ENCODE data around the gene KLHDC2.

Gene KLHDC2

DNA sequence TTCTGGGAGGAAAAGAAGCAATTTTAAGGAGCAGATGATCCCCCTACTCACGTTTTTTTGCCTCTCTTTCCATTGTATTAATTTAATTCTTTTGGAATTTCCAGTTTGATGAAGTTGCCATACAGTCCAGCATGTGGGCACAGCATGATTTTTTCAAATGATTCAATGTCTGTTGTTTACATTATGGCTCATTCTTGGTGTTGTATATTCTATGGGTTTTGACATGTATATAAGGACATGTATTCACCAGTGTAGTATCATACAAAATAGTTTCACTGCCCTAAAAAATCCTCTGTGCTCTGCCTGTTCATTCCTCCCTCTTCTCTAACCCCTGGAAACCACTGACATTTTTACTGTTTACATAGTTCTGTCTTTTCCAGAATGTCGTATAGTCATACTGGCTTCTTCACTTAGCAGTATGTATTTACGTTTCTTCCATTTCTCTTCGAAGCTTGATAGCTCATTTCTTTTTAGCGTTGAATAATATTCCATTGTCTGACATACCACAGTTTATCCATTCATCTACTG lies 13.3 kb upstream of the KLHDC2 start:
- H3K27ac ChIP-seq: no peak overlapping the region
- TF ChIP-seq ZFX (IDR thresholded peaks at IDR 0.05) (no peak), CTCF (conservative IDR thresholded peaks at IDR 0.05) (no peak)

GRCh38 chr14:49755378-49755777 lies 12.6 kb upstream of the KLHDC2 start:
- TF ChIP-seq CTCF (conservative IDR thresholded peaks at IDR 0.05): no peak
- TF ChIP-seq ZFX (IDR thresholded peaks at IDR 0.05): no peak
- no peak overlapping the region for H3K27ac ChIP-seq

- no peak for TF ChIP-seq CTCF (conservative IDR thresholded peaks at IDR 0.05)
- TF ChIP-seq ZFX (IDR thresholded peaks at IDR 0.05): no peak
These were observed 6.0 kb upstream of the KLHDC2 start for GRCh38 chr14:49761839-49762551.

DNA sequence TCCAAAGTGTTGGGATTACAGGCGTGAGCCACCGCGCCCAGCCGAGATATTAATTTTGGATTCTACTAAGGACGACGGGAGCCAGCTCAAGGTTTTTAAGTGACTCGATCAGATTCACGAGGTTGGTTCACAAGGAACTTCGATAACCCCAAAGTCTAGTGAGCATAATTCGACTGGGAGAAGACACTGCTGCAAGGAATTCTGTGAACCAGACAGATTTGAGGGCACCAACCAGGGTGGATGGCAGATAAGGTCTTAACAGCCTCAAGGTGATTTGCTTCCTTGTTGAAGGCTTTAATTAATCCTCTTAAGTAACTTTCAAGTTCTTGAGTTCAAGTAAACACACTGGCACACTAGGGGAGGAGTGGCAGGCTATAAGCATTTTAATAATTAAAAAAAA lies 1.1 kb upstream of the KLHDC2 start:
- no peak for TF ChIP-seq CTCF (conservative IDR thresholded peaks at IDR 0.05)
- no peak for TF ChIP-seq ZFX (IDR thresholded peaks at IDR 0.05)
- peak overlapping the region; percentile 82 for H3K27ac ChIP-seq

More at GRCh38 chr14:49761839-49762551, 6.0 kb upstream of the KLHDC2 start:
- no peak overlapping the region for H3K27ac ChIP-seq

DNA sequence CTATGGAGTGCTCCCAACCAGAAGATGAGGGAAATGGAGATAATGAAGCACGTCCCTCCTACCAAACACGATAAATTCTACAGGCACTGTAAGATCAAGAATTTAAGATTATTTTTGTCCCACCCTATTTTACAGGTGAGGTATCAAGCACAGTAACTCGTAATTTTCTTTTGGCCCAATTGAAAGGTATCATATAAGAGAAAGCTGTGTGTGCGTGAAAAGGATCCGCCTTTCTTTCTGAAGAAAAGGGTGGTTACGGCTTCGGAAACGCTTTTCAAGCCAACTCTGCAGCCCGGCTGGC lies 733 bp upstream of the KLHDC2 start:
- peak overlapping the region; percentile 82 for H3K27ac ChIP-seq
- no peak for TF ChIP-seq CTCF (conservative IDR thresholded peaks at IDR 0.05)
- no peak for TF ChIP-seq ZFX (IDR thresholded peaks at IDR 0.05)

DNA sequence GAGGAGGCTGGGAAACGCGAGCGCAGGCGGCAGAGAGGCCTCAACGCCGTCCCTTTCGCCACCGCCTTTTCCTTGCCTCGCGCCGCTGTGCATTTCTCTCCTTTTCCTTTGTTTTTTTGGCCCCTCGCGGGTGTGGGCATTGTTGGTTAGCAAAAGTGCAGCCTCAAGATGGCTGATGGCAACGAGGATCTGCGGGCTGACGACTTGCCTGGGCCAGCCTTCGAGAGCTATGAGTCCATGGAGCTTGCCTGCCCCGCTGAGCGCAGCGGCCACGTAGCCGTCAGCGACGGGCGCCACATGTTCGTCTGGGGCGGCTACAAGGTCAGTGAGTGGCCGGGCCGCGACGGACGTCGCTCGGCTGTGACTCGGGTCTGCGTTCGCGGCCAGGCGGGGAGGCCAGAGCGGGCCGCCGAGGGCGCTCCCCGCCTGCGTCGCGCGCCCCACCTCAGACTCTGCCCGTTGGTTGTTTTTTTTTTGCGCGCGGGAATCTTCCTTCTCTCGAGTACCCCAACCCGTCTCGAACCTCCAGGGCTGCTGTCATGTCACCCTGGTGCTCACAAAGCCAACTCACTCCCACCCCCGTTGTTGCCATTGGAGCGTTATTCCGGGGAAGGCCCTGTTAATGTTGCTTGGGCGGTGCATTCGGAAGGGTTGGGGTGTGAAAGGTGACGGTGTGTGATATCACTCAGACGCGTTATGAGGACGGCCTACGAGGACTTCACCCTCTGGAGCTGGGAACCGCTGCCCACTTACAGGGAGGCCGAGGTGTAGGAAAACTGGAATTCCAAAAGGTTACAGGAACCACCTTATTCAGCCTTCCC lies 558 bp downstream of the KLHDC2 start:
- TF ChIP-seq ZFX (IDR thresholded peaks at IDR 0.05) (peak; percentile 77), CTCF (conservative IDR thresholded peaks at IDR 0.05) (no peak)
- peak overlapping the region; percentile 82 for H3K27ac ChIP-seq

DNA sequence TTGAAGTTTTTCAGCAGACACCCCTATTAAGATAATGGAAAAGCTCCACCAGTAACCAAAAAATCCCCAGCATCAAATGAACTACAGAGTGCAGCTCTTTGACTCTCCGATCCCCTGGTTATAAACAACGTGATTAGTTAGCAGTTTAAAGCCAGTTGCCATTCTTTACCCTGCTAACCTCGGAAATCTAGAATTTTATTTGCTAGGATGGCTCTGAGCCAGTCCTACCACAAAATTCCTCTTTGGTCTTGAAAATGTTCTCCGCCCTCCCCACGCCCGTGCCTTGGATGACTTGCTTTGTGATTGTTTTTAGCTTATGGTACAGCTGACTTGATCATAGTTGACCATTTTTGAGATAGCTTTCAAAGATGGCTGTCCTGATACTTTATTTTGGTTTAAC lies 1.2 kb downstream of the KLHDC2 start:
- no peak for TF ChIP-seq ZFX (IDR thresholded peaks at IDR 0.05)
- TF ChIP-seq CTCF (conservative IDR thresholded peaks at IDR 0.05): no peak
- H3K27ac ChIP-seq: peak overlapping the region; percentile 82
